H9 (cell line): Measurements from ENCODE around the gene NET1. TPM values are rescaled to one million over a fixed set of nuclear protein-coding genes. Genes with fewer than 3 reads are reported as not detected.

Experiments used
- DNase-seq: peaks from one replicate; pipeline ENCODE4 v3.0.0-alpha.2; 2017
- H2AFZ ChIP-seq: one replicate; pipeline ENCODE4 v1.6.1; 2013; ENCODE audit warnings: mild to moderate bottlenecking, low read length, control low read depth, moderate library complexity
- H2AK5ac ChIP-seq: 2 replicates; pipeline ENCODE4 v1.6.1; 2013; ENCODE audit warnings: low read length, control low read depth, mixed read lengths; ENCODE audit not compliant: insufficient read length
- H2BK120ac ChIP-seq: one replicate; pipeline ENCODE4 v1.6.1; 2013; ENCODE audit warnings: low read depth, mild to moderate bottlenecking, low read length, control low read depth, inconsistent platforms; ENCODE audit not compliant: poor library complexity, severe bottlenecking
- H2BK12ac ChIP-seq: 2 replicates; pipeline ENCODE4 v1.6.1; 2013; ENCODE audit warnings: low read length, control low read depth, mixed read lengths, low read depth; ENCODE audit not compliant: insufficient read length
- H2BK15ac ChIP-seq: 2 replicates; pipeline ENCODE4 v1.6.1; 2013; ENCODE audit warnings: low read depth, low read length, control low read depth
- H2BK20ac ChIP-seq: one replicate; pipeline ENCODE4 v1.6.1; 2013; ENCODE audit warnings: low read depth, mild to moderate bottlenecking, low read length, control low read depth, inconsistent platforms; ENCODE audit not compliant: poor library complexity, severe bottlenecking
- H2BK5ac ChIP-seq: 2 replicates; pipeline ENCODE4 v1.6.1; 2013; ENCODE audit warnings: low read length, control low read depth, mixed read lengths; ENCODE audit not compliant: insufficient read length
- H3K14ac ChIP-seq: 2 replicates; pipeline ENCODE4 v1.6.1; 2013; ENCODE audit warnings: low read length, control low read depth; ENCODE audit not compliant: insufficient read depth
- H3K18ac ChIP-seq: 2 replicates; pipeline ENCODE4 v1.6.1; 2013; ENCODE audit warnings: low read depth, mild to moderate bottlenecking, mixed read lengths, low read length, control low read depth; ENCODE audit not compliant: insufficient read length
- H3K23ac ChIP-seq: 2 replicates; pipeline ENCODE4 v1.6.1; 2013; ENCODE audit warnings: low read length, control low read depth, mixed read lengths, low read depth; ENCODE audit not compliant: insufficient read length
- H3K23me2 ChIP-seq: 2 replicates; pipeline ENCODE4 v1.6.1; 2013; ENCODE audit warnings: low read depth, mild to moderate bottlenecking, mixed read lengths, low read length, control low read depth; ENCODE audit not compliant: insufficient read length, poor library complexity, severe bottlenecking
- H3K27ac ChIP-seq: 2 replicates; pipeline ENCODE4 v1.5.1; 2013; ENCODE audit warnings: low read length, control low read depth, mixed read lengths, low read depth; ENCODE audit not compliant: insufficient read length
- H3K27me3 ChIP-seq: 2 replicates; pipeline ENCODE4 v1.6.1; 2013; ENCODE audit warnings: low read length, control low read depth, inconsistent platforms; ENCODE audit not compliant: insufficient read depth
- H3K4ac ChIP-seq: 2 replicates; pipeline ENCODE4 v1.6.1; 2013; ENCODE audit warnings: low read depth, mild to moderate bottlenecking, control low read depth, inconsistent platforms, low read length, moderate library complexity
- H3K4me1 ChIP-seq: 2 replicates; pipeline ENCODE4 v1.6.1; 2013; ENCODE audit warnings: low read length, control low read depth, inconsistent platforms; ENCODE audit not compliant: insufficient read depth
- H3K4me2 ChIP-seq: 2 replicates; pipeline ENCODE4 v1.6.1; 2013; ENCODE audit warnings: low read length, control low read depth, mixed read lengths; ENCODE audit not compliant: insufficient read length, insufficient read depth
- H3K56ac ChIP-seq: 2 replicates; pipeline ENCODE4 v1.6.1; 2013; ENCODE audit warnings: low read depth, mild to moderate bottlenecking, mixed read lengths, low read length, control low read depth; ENCODE audit not compliant: insufficient read length
- H3K79me1 ChIP-seq: 2 replicates; pipeline ENCODE4 v1.6.1; 2013; ENCODE audit warnings: low read depth, mild to moderate bottlenecking, moderate library complexity, low read length, control low read depth, inconsistent platforms; ENCODE audit not compliant: insufficient read depth, poor library complexity, severe bottlenecking
- H3K79me2 ChIP-seq: 2 replicates; pipeline ENCODE4 v1.6.1; 2013; ENCODE audit warnings: low read length, control low read depth, inconsistent platforms; ENCODE audit not compliant: insufficient read depth
- H3K9ac ChIP-seq: 2 replicates; pipeline ENCODE4 v1.6.1; 2013; ENCODE audit warnings: low read length, control low read depth, mixed read lengths; ENCODE audit not compliant: insufficient read length; ENCODE audit errors: extremely low read depth
- H3K9me3 ChIP-seq: one replicate; pipeline ENCODE4 v1.6.1; 2013; ENCODE audit warnings: low read depth, low read length, inconsistent platforms; ENCODE audit not compliant: control insufficient read depth
- H3T11ph ChIP-seq: one replicate; pipeline ENCODE4 v1.6.1; 2013; ENCODE audit warnings: mild to moderate bottlenecking, low read length, control low read depth, inconsistent platforms
- H4K20me1 ChIP-seq: one replicate; pipeline ENCODE4 v1.6.1; 2013; ENCODE audit not compliant: control insufficient read depth, insufficient read length, insufficient read depth
- H4K5ac ChIP-seq: 2 replicates; pipeline ENCODE4 v1.6.1; 2013; ENCODE audit warnings: low read depth, mild to moderate bottlenecking, mixed read lengths, low read length, control low read depth; ENCODE audit not compliant: insufficient read length
- H4K8ac ChIP-seq: replicated peaks from 2 replicates; pipeline ENCODE4 v1.6.1; 2013; ENCODE audit warnings: low read length, control low read depth, mixed read lengths, low read depth; ENCODE audit not compliant: insufficient read length
- H4K91ac ChIP-seq: 2 replicates; pipeline ENCODE4 v1.6.1; 2013; ENCODE audit warnings: low read depth, mild to moderate bottlenecking, moderate library complexity, mixed read lengths, low read length, control low read depth; ENCODE audit not compliant: insufficient read length
- H3K27ac Mint-ChIP-seq, 3 experiments: 2 replicates in 2 of 3; 3 replicates in 1 of 3; pipeline ENCODE4 v1.8.0; 2020 to 2021; ENCODE audit warnings: mixed read lengths in 3 of 3, mild to moderate bottlenecking in 1 of 3, moderate library complexity in 1 of 3
- H3K27me3 Mint-ChIP-seq: 2 replicates; pipeline ENCODE4 v1.8.0; 2021; ENCODE audit warnings: low read depth, mild to moderate bottlenecking, moderate library complexity, mixed read lengths
- H3K36me3 Mint-ChIP-seq, 3 experiments: 2 replicates in 2 of 3; 3 replicates in 1 of 3; pipeline ENCODE4 v1.8.0; 2020 to 2021; ENCODE audit warnings: low read depth in 3 of 3, mixed read lengths in 3 of 3; ENCODE audit not compliant: insufficient read depth in 1 of 3
- H3K4me1 Mint-ChIP-seq, 2 experiments: 2 replicates each; pipeline ENCODE4 v1.8.0; 2020; ENCODE audit warnings: mixed read lengths in 2 of 2
- H3K4me3 Mint-ChIP-seq, 2 experiments: 2 replicates in 1 of 2; 3 replicates in 1 of 2; pipeline ENCODE4 v1.8.0; 2020 to 2021; ENCODE audit warnings: mild to moderate bottlenecking in 2 of 2, mixed read lengths in 2 of 2, moderate library complexity in 1 of 2
- H3K9me3 Mint-ChIP-seq, 2 experiments: 2 replicates in 1 of 2; 3 replicates in 1 of 2; pipeline ENCODE4 v1.8.0; 2020; ENCODE audit warnings: mild to moderate bottlenecking in 2 of 2, mixed read lengths in 2 of 2, moderate library complexity in 1 of 2
- CTCF ChIP-seq: fragments of 200-600 bp; sonication (generic); conservative IDR thresholded peaks from 3 replicates; pipeline ENCODE4 v1.8.0; 2021; ENCODE audit warnings: antibody characterized with exemption, mild to moderate bottlenecking
- WGBS: extraction: QIAGEN DNeasy Blood & Tissue Kit; methylation state at CpG from one replicate; pipeline ENCODE4 v1.1.7; 2013; ENCODE audit warnings: missing lambda C conversion rate, low lambda C conversion rate, mixed read lengths; ENCODE audit not compliant: insufficient read length; ENCODE audit errors: extremely low coverage; 5-methylcytosine and 5-hydroxymethylcytosine counted together
- total RNA-seq: library from RNA; stranded (reverse); gene quantifications from 2 replicates; pipeline ENCODE4 v1.2.1, GENCODE V29; 2021

Gene NET1
- total RNA-seq, 1 experiment from 2014 or later, result 50.6 TPM

GRCh38 chr10:5434017-5434753 lies 21.8 kb downstream of the NET1 start:
- H2BK5ac ChIP-seq, result no peak overlapping the region
- H3K56ac ChIP-seq, result no peak overlapping the region
- no peak overlapping the region for H4K8ac ChIP-seq
- peaks cover 4 to 7% of the 10 kb centered on the region in 2 experiments for H3K4me1 Mint-ChIP-seq
- no peak overlapping the region for H4K5ac ChIP-seq
- H4K20me1 ChIP-seq, result no peaks in the 10 kb centered on the region
- H3K27me3 Mint-ChIP-seq, result no peaks in the 10 kb centered on the region
- no peak overlapping the region for H3K23ac ChIP-seq
- H4K91ac ChIP-seq, result no peak overlapping the region
- H2BK15ac ChIP-seq, result no peak overlapping the region
- H3K9me3 ChIP-seq, result no peaks in the 10 kb centered on the region
- no peak overlapping the region for H3K4me3 Mint-ChIP-seq
- H3K23me2 ChIP-seq, result no peaks in the 10 kb centered on the region
- H3K27ac ChIP-seq, result no peak overlapping the region
- H3K4ac ChIP-seq, result no peak overlapping the region
- no peaks in the 10 kb centered on the region for H3K4me1 ChIP-seq
- H2BK120ac ChIP-seq, result no peak overlapping the region
- H3K18ac ChIP-seq, result no peak overlapping the region
- H3K9me3 Mint-ChIP-seq, result peaks cover 7 to 8% of the 10 kb centered on the region in 2 experiments
- no peak overlapping the region for H2BK12ac ChIP-seq
- no peak overlapping the region for H2BK20ac ChIP-seq
- H3K4me2 ChIP-seq, result no peak overlapping the region
- no peak overlapping the region for H2AK5ac ChIP-seq
- DNase-seq, result no peak
- no peaks in the 10 kb centered on the region for H3K79me1 ChIP-seq
- no peaks in the 10 kb centered on the region for H3K79me2 ChIP-seq
- H3T11ph ChIP-seq, result no peak overlapping the region
- WGBS, result no CpG with 5 or more reads among the region's 3 CpGs
- no peak overlapping the region for H3K14ac ChIP-seq
- peak; percentile 80 for TF ChIP-seq CTCF
- H3K36me3 Mint-ChIP-seq, result peaks cover 22 to 26% (median 25%) of the 10 kb centered on the region in 3 experiments
- H3K27me3 ChIP-seq, result no peaks in the 10 kb centered on the region
- no peak overlapping the region for H3K9ac ChIP-seq
- no peak overlapping the region for H2AFZ ChIP-seq
- H3K27ac Mint-ChIP-seq, result peak overlapping the region in 2 of 3 experiments; percentile 41 to 68; a peak in 3 of 7 replicates
